Measurements from ENCODE around the gene CD4. TPM values are rescaled to one million over a fixed set of nuclear protein-coding genes. Genes with fewer than 3 reads are reported as not detected.
A peak's percentile ranks its signal among the peaks of the same experiment; 100 is the strongest.

The CD4 gene
- total and polyA plus RNA-seq, 8 donors, result 2.0 to 25.9 (median 7.3) TPM; not detected in 2

GRCh38 chr12:6770600-6770999 is 18.7 kb upstream of the CD4 start:
- DNase-seq, result no peak
- 86 to 92% (median 89%) methylated on average over 10 of the region's 10 CpGs for WGBS, 5 donors
- intact Hi-C loops (cut with DNase I; ENCODE audit: low total_unique reads), result no loop called here
- Histone ChIP-seq H3K36me3 (peaks cover 12 to 23% (median 19%) of the 10 kb centered on the region in 4 donors), H3K4me1 (peaks cover 49 to 92% (median 84%) of the 10 kb centered on the region in 4 donors), H3K27me3 (peaks cover 0 to 29% (median 13%) of the 10 kb centered on the region in 3 donors), H3K9me3 (no peaks in the 10 kb centered on the region), H3K4me3 (no peak overlapping the region), H3K27ac (peak overlapping the region in 4 of 5 donors; percentile 7 to 96 (median 23))
- no peak for TF ChIP-seq EP300 (IDR thresholded peaks at IDR 0.05)

DNA sequence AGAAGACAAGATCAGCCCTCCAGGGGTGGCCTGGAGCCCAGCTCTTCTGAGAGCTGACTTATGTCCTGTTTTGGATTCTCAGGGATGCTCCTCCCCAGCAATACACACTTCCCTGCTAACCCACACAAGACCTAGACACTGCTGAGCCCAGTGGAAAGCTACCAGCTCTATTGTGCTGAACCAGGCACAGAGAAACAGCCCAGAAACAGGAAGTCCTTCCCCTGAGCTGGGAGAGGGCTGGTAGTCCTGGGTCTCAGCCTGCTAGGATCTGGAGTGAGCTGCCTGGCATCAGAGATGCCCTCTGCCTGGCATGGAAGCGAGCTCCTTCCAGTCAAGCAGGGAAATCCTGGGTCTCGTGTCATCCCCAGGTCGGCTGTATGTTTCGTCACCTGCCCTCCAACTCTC is 18.2 kb upstream of the CD4 start:
- Histone ChIP-seq H3K27ac (peak overlapping the region in 4 of 5 donors; percentile 7 to 96 (median 23)), H3K9me3 (no peaks in the 10 kb centered on the region), H3K4me1 (peaks cover 46 to 92% (median 83%) of the 10 kb centered on the region in 4 donors), H3K27me3 (peaks cover 0 to 29% (median 13%) of the 10 kb centered on the region in 3 donors), H3K4me3 (no peak overlapping the region), H3K36me3 (peaks cover 12 to 23% (median 19%) of the 10 kb centered on the region in 4 donors)
- 81 to 93% (median 88%) methylated on average over 3 to 4 of the region's 4 CpGs for WGBS, 5 donors
- intact Hi-C loops (cut with DNase I; ENCODE audit: low total_unique reads), result no loop called here
- DNase-seq, result no peak
- peak in 1 of 3 donors; percentile 7 for TF ChIP-seq POLR2AphosphoS5 (IDR thresholded peaks at IDR 0.05)
- TF ChIP-seq, protein P1, sequence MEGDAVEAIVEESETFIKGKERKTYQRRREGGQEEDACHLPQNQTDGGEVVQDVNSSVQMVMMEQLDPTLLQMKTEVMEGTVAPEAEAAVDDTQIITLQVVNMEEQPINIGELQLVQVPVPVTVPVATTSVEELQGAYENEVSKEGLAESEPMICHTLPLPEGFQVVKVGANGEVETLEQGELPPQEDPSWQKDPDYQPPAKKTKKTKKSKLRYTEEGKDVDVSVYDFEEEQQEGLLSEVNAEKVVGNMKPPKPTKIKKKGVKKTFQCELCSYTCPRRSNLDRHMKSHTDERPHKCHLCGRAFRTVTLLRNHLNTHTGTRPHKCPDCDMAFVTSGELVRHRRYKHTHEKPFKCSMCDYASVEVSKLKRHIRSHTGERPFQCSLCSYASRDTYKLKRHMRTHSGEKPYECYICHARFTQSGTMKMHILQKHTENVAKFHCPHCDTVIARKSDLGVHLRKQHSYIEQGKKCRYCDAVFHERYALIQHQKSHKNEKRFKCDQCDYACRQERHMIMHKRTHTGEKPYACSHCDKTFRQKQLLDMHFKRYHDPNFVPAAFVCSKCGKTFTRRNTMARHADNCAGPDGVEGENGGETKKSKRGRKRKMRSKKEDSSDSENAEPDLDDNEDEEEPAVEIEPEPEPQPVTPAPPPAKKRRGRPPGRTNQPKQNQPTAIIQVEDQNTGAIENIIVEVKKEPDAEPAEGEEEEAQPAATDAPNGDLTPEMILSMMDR (IDR thresholded peaks at IDR 0.05), result no peak

DNA sequence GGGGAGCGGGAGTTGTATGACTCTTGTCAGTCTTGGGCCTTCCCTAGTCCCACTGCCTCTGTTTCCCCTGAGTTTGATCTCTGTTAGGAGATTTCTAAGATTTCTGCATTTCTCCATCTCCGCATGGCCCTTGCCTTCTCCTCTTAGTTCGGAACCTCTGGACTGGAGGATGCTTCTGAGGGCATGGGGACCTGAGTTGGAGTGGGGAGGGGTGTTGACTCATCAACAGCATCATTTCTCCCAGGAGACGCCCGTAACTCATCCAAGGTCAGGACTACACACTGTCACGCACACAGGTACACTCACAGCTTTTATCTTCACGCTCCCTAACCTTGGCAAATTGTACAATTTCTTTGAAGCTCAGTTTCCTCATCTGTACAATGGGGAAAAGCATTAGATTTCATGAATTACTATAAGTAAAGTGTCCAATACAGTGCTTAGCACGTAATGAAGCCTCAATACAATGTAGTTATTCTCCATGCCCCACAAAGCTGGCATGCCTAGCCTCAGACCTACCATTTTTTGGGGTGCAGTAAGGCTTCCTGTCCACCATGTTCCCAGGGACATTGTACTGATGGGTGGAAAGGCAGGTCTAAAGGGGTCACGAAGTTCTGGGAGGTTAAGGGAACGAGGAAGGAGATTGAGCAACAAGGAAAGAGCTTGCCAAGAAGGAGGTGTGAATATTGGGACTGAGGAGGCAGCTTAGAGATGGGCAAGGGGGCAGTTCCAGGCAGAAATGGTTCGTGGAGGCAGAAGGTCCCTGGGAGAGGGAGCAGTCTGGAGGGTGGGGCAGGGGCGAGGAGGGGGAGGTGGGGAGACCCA is 17.6 kb upstream of the CD4 start:
- TF ChIP-seq POLR2A (IDR thresholded peaks at IDR 0.05) (no peak), POLR2AphosphoS5 (IDR thresholded peaks at IDR 0.05) (peak in 1 of 3 donors; percentile 5)
- H3K9me3 ChIP-seq, result no peaks in the 10 kb centered on the region
- peaks cover 12 to 23% (median 19%) of the 10 kb centered on the region in 4 donors for H3K36me3 ChIP-seq
- peaks cover 0 to 29% (median 13%) of the 10 kb centered on the region in 3 donors for H3K27me3 ChIP-seq
- 74 to 81% (median 76%) methylated on average over 12 of the region's 12 CpGs for WGBS, 5 donors
- H3K4me3 ChIP-seq, result peak overlapping the region in 3 of 4 donors; percentile 39 to 41 (median 39)
- peaks cover 46 to 95% (median 85%) of the 10 kb centered on the region in 4 donors for H3K4me1 ChIP-seq
- intact Hi-C loops (cut with DNase I; ENCODE audit: low total_unique reads), result no loop called here
- H3K27ac ChIP-seq, result peak overlapping the region in 4 of 5 donors; percentile 10 to 96 (median 44)
- DNase-seq, result no peak

DNA sequence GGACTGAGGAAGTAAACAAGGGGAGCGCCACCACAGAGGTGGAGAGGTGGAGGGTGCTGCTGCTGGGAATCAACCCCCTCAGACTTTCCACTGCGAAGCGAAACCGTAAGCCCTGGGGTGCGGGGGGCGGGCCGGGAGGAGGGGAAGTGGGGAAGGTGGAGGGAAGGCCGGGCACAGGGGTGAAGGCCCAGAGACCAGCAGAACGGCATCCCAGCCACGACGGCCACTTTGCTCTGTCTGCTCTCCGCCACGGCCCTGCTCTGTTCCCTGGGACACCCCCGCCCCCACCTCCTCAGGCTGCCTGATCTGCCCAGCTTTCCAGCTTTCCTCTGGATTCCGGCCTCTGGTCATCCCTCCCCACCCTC is 17.0 kb upstream of the CD4 start, which contains the start of gene LAG3:
Gene LAG3, plus strand, starts transcription at position 190 of the 365 bp plus-strand sequence. CDS start 333 bp downstream, outside the sequence.
- peaks cover 12 to 23% (median 19%) of the 10 kb centered on the region in 4 donors for H3K36me3 ChIP-seq
- H3K27me3 ChIP-seq, result peaks cover 0 to 31% (median 13%) of the 10 kb centered on the region in 3 donors
- H3K4me1 ChIP-seq, result peaks cover 42 to 93% (median 83%) of the 10 kb centered on the region in 4 donors
- H3K9me3 ChIP-seq, result no peaks in the 10 kb centered on the region
- intact Hi-C loops (cut with DNase I; ENCODE audit: low total_unique reads), result no loop called here
- no peak for DNase-seq
- TF ChIP-seq POLR2A (IDR thresholded peaks at IDR 0.05) (no peak), EP300 (IDR thresholded peaks at IDR 0.05) (no peak), POLR2AphosphoS5 (IDR thresholded peaks at IDR 0.05) (no peak)
- TF ChIP-seq, protein P1 (IDR thresholded peaks at IDR 0.05), result no peak
- H3K27ac ChIP-seq, result peak within 1 kb of the TSS in 4 of 5 donors; percentile 10 to 96 (median 47)
- peak within 1 kb of the TSS; percentile 39 to 48 (median 40) for H3K4me3 ChIP-seq
- WGBS, 5 donors, result 50 to 69% (median 64%) methylated on average over 13 to 15 of the region's 15 CpGs

- no peaks in the 10 kb centered on the region for H3K9me3 ChIP-seq
- no peak for DNase-seq
- H3K27ac ChIP-seq, result peak overlapping the region in 4 of 5 donors; percentile 28 to 66 (median 59)
- H3K27me3 ChIP-seq, result peaks cover 0 to 35% (median 13%) of the 10 kb centered on the region in 3 donors
- intact Hi-C loops (cut with DNase I; ENCODE audit: low total_unique reads), result no loop called here
- peak overlapping the region; percentile 39 to 48 (median 40) for H3K4me3 ChIP-seq
- peaks cover 37 to 92% (median 81%) of the 10 kb centered on the region in 4 donors for H3K4me1 ChIP-seq
- TF ChIP-seq, protein P1 (IDR thresholded peaks at IDR 0.05), result no peak
- TF ChIP-seq EP300 (IDR thresholded peaks at IDR 0.05) (no peak), POLR2A (IDR thresholded peaks at IDR 0.05) (no peak), POLR2AphosphoS5 (IDR thresholded peaks at IDR 0.05) (no peak)
- H3K36me3 ChIP-seq, result peaks cover 12 to 23% (median 19%) of the 10 kb centered on the region in 4 donors
- WGBS, 5 donors, result 61 to 78% (median 67%) methylated on average over 14 to 21 of the region's 21 CpGs
These were observed 16.4 kb upstream of the CD4 start for GRCh38 chr12:6772726-6773589.

All from stomach (tissue), 9 donors.